H9 (cell line): ENCODE measurements around the gene HERC3. TPM values are rescaled to one million over a fixed set of nuclear protein-coding genes. Genes with fewer than 3 reads are reported as not detected.

Experiments used
- DNase-seq: peaks from one replicate; pipeline ENCODE4 v3.0.0-alpha.2; 2017
- H2AFZ ChIP-seq: one replicate; pipeline ENCODE4 v1.6.1; 2013; ENCODE audit warnings: mild to moderate bottlenecking, low read length, control low read depth, moderate library complexity
- H2AK5ac ChIP-seq: 2 replicates; pipeline ENCODE4 v1.6.1; 2013; ENCODE audit warnings: low read length, control low read depth, mixed read lengths; ENCODE audit not compliant: insufficient read length
- H2BK120ac ChIP-seq: one replicate; pipeline ENCODE4 v1.6.1; 2013; ENCODE audit warnings: low read depth, mild to moderate bottlenecking, low read length, control low read depth, inconsistent platforms; ENCODE audit not compliant: poor library complexity, severe bottlenecking
- H2BK12ac ChIP-seq: 2 replicates; pipeline ENCODE4 v1.6.1; 2013; ENCODE audit warnings: low read length, control low read depth, mixed read lengths, low read depth; ENCODE audit not compliant: insufficient read length
- H2BK15ac ChIP-seq: 2 replicates; pipeline ENCODE4 v1.6.1; 2013; ENCODE audit warnings: low read depth, low read length, control low read depth
- H2BK20ac ChIP-seq: one replicate; pipeline ENCODE4 v1.6.1; 2013; ENCODE audit warnings: low read depth, mild to moderate bottlenecking, low read length, control low read depth, inconsistent platforms; ENCODE audit not compliant: poor library complexity, severe bottlenecking
- H2BK5ac ChIP-seq: 2 replicates; pipeline ENCODE4 v1.6.1; 2013; ENCODE audit warnings: low read length, control low read depth, mixed read lengths; ENCODE audit not compliant: insufficient read length
- H3K14ac ChIP-seq: 2 replicates; pipeline ENCODE4 v1.6.1; 2013; ENCODE audit warnings: low read length, control low read depth; ENCODE audit not compliant: insufficient read depth
- H3K18ac ChIP-seq: 2 replicates; pipeline ENCODE4 v1.6.1; 2013; ENCODE audit warnings: low read depth, mild to moderate bottlenecking, mixed read lengths, low read length, control low read depth; ENCODE audit not compliant: insufficient read length
- H3K23ac ChIP-seq: 2 replicates; pipeline ENCODE4 v1.6.1; 2013; ENCODE audit warnings: low read length, control low read depth, mixed read lengths, low read depth; ENCODE audit not compliant: insufficient read length
- H3K23me2 ChIP-seq: 2 replicates; pipeline ENCODE4 v1.6.1; 2013; ENCODE audit warnings: low read depth, mild to moderate bottlenecking, mixed read lengths, low read length, control low read depth; ENCODE audit not compliant: insufficient read length, poor library complexity, severe bottlenecking
- H3K27ac ChIP-seq: 2 replicates; pipeline ENCODE4 v1.5.1; 2013; ENCODE audit warnings: low read length, control low read depth, mixed read lengths, low read depth; ENCODE audit not compliant: insufficient read length
- H3K27me3 ChIP-seq: 2 replicates; pipeline ENCODE4 v1.6.1; 2013; ENCODE audit warnings: low read length, control low read depth, inconsistent platforms; ENCODE audit not compliant: insufficient read depth
- H3K4ac ChIP-seq: 2 replicates; pipeline ENCODE4 v1.6.1; 2013; ENCODE audit warnings: low read depth, mild to moderate bottlenecking, control low read depth, inconsistent platforms, low read length, moderate library complexity
- H3K4me1 ChIP-seq: 2 replicates; pipeline ENCODE4 v1.6.1; 2013; ENCODE audit warnings: low read length, control low read depth, inconsistent platforms; ENCODE audit not compliant: insufficient read depth
- H3K4me2 ChIP-seq: 2 replicates; pipeline ENCODE4 v1.6.1; 2013; ENCODE audit warnings: low read length, control low read depth, mixed read lengths; ENCODE audit not compliant: insufficient read length, insufficient read depth
- H3K56ac ChIP-seq: 2 replicates; pipeline ENCODE4 v1.6.1; 2013; ENCODE audit warnings: low read depth, mild to moderate bottlenecking, mixed read lengths, low read length, control low read depth; ENCODE audit not compliant: insufficient read length
- H3K79me1 ChIP-seq: 2 replicates; pipeline ENCODE4 v1.6.1; 2013; ENCODE audit warnings: low read depth, mild to moderate bottlenecking, moderate library complexity, low read length, control low read depth, inconsistent platforms; ENCODE audit not compliant: insufficient read depth, poor library complexity, severe bottlenecking
- H3K79me2 ChIP-seq: 2 replicates; pipeline ENCODE4 v1.6.1; 2013; ENCODE audit warnings: low read length, control low read depth, inconsistent platforms; ENCODE audit not compliant: insufficient read depth
- H3K9ac ChIP-seq: 2 replicates; pipeline ENCODE4 v1.6.1; 2013; ENCODE audit warnings: low read length, control low read depth, mixed read lengths; ENCODE audit not compliant: insufficient read length; ENCODE audit errors: extremely low read depth
- H3K9me3 ChIP-seq: one replicate; pipeline ENCODE4 v1.6.1; 2013; ENCODE audit warnings: low read depth, low read length, inconsistent platforms; ENCODE audit not compliant: control insufficient read depth
- H3T11ph ChIP-seq: one replicate; pipeline ENCODE4 v1.6.1; 2013; ENCODE audit warnings: mild to moderate bottlenecking, low read length, control low read depth, inconsistent platforms
- H4K20me1 ChIP-seq: one replicate; pipeline ENCODE4 v1.6.1; 2013; ENCODE audit not compliant: control insufficient read depth, insufficient read length, insufficient read depth
- H4K5ac ChIP-seq: 2 replicates; pipeline ENCODE4 v1.6.1; 2013; ENCODE audit warnings: low read depth, mild to moderate bottlenecking, mixed read lengths, low read length, control low read depth; ENCODE audit not compliant: insufficient read length
- H4K8ac ChIP-seq: replicated peaks from 2 replicates; pipeline ENCODE4 v1.6.1; 2013; ENCODE audit warnings: low read length, control low read depth, mixed read lengths, low read depth; ENCODE audit not compliant: insufficient read length
- H4K91ac ChIP-seq: 2 replicates; pipeline ENCODE4 v1.6.1; 2013; ENCODE audit warnings: low read depth, mild to moderate bottlenecking, moderate library complexity, mixed read lengths, low read length, control low read depth; ENCODE audit not compliant: insufficient read length
- H3K27ac Mint-ChIP-seq, 3 experiments: 2 replicates in 2 of 3; 3 replicates in 1 of 3; pipeline ENCODE4 v1.8.0; 2020 to 2021; ENCODE audit warnings: mixed read lengths in 3 of 3, mild to moderate bottlenecking in 1 of 3, moderate library complexity in 1 of 3
- H3K27me3 Mint-ChIP-seq: 2 replicates; pipeline ENCODE4 v1.8.0; 2021; ENCODE audit warnings: low read depth, mild to moderate bottlenecking, moderate library complexity, mixed read lengths
- H3K36me3 Mint-ChIP-seq, 3 experiments: 2 replicates in 2 of 3; 3 replicates in 1 of 3; pipeline ENCODE4 v1.8.0; 2020 to 2021; ENCODE audit warnings: low read depth in 3 of 3, mixed read lengths in 3 of 3; ENCODE audit not compliant: insufficient read depth in 1 of 3
- H3K4me1 Mint-ChIP-seq, 2 experiments: 2 replicates each; pipeline ENCODE4 v1.8.0; 2020; ENCODE audit warnings: mixed read lengths in 2 of 2
- H3K4me3 Mint-ChIP-seq, 2 experiments: 2 replicates in 1 of 2; 3 replicates in 1 of 2; pipeline ENCODE4 v1.8.0; 2020 to 2021; ENCODE audit warnings: mild to moderate bottlenecking in 2 of 2, mixed read lengths in 2 of 2, moderate library complexity in 1 of 2
- H3K9me3 Mint-ChIP-seq, 2 experiments: 2 replicates in 1 of 2; 3 replicates in 1 of 2; pipeline ENCODE4 v1.8.0; 2020; ENCODE audit warnings: mild to moderate bottlenecking in 2 of 2, mixed read lengths in 2 of 2, moderate library complexity in 1 of 2
- CTCF ChIP-seq: fragments of 200-600 bp; sonication (generic); conservative IDR thresholded peaks from 3 replicates; pipeline ENCODE4 v1.8.0; 2021; ENCODE audit warnings: antibody characterized with exemption, mild to moderate bottlenecking
- total RNA-seq: library from RNA; stranded (reverse); gene quantifications from 2 replicates; pipeline ENCODE4 v1.2.1, GENCODE V29; 2021

The HERC3 gene
- total RNA-seq, 1 experiment from 2014 or later: 2.9 TPM

DNA sequence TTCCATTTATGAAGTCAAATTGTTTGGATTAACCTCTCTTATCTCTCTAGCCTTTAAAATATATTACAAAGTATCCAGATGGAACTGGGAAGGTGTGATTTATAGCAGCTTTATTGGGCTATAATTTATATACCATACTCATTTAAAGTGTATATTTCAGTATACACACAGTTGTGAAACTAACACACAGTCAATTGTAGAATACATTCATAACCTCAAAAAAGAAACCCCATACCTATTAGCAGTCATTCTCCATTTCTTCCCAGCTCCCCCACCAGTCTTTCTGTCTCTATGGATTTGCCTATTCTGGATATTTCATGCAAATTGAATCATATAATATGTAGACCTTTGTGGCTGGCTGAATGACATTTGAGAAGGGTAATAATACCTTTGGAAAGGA lies 112.9 kb downstream of the HERC3 start:
- no peak overlapping the region for H3K56ac ChIP-seq
- no peaks in the 10 kb centered on the region for H3K23me2 ChIP-seq
- no peak overlapping the region for H3K27ac Mint-ChIP-seq
- no peak for DNase-seq
- no peak overlapping the region for H3K4ac ChIP-seq
- no peak overlapping the region for H3K14ac ChIP-seq
- H4K5ac ChIP-seq: no peak overlapping the region
- no peak overlapping the region for H2BK20ac ChIP-seq
- H2BK12ac ChIP-seq: no peak overlapping the region
- H3K4me1 ChIP-seq: no peaks in the 10 kb centered on the region
- no peak overlapping the region for H3K23ac ChIP-seq
- H3K9me3 Mint-ChIP-seq: no peaks in the 10 kb centered on the region
- no peak overlapping the region for H3K18ac ChIP-seq
- H3K36me3 Mint-ChIP-seq: 0 out of 7 replicates have a peak, but pooled peaks cover 0 to 6% (median 0%) of the 10 kb centered on the region in 3 experiments
- no peak overlapping the region for H3K4me2 ChIP-seq
- no peaks in the 10 kb centered on the region for H3K79me1 ChIP-seq
- no peak overlapping the region for H2BK120ac ChIP-seq
- H3K4me1 Mint-ChIP-seq: no peaks in the 10 kb centered on the region
- no peak overlapping the region for H2AK5ac ChIP-seq
- no peaks in the 10 kb centered on the region for H4K20me1 ChIP-seq
- H4K91ac ChIP-seq: no peak overlapping the region
- no peak overlapping the region for H3T11ph ChIP-seq
- H3K27me3 Mint-ChIP-seq: no peaks in the 10 kb centered on the region
- H3K27me3 ChIP-seq: no peaks in the 10 kb centered on the region
- no peak overlapping the region for H2AFZ ChIP-seq
- no peak overlapping the region for H3K4me3 Mint-ChIP-seq
- no peak overlapping the region for H2BK15ac ChIP-seq
- no peak for TF ChIP-seq CTCF
- no peaks in the 10 kb centered on the region for H3K9me3 ChIP-seq
- H3K79me2 ChIP-seq: no peaks in the 10 kb centered on the region
- no peak overlapping the region for H3K27ac ChIP-seq
- no peak overlapping the region for H3K9ac ChIP-seq
- no peak overlapping the region for H4K8ac ChIP-seq
- no peak overlapping the region for H2BK5ac ChIP-seq
